ENCODE results near the gene CCNY.
"Not testable (repeated sequence)": the region's sequence is repeated elsewhere in the genome, so short reads cannot be mapped to it uniquely, and the experiment has no call there.

Gene CCNY

DNA sequence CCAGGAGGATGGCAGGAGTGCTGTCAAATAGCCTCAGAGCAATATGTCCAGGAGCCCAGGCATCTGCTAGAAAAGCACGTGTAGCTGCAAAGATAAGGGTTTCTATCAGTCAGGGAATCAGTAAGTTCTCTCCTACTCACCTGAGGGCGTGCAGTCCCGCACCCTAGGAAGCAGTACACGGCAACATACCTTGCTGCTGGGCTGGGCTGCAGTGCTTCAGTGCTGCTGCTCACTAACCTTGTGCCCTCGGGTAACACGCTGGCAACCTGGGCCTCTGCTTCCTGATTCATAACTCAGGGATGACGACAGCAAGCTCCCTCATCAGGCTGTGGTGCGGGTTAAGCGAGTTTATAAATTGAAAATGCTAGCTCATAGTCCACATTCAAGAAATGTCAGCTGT, 29.5 kb upstream of the CCNY start:
- Histone ChIP-seq H3K4me2 (ENCODE audit: low read length) (no peak overlapping the region), H3K4me3 (ENCODE audit: low read length) (no peak overlapping the region), H4K20me1 (ENCODE audit: control insufficient read depth, insufficient read depth, low read depth, low read length) (no peaks in the 10 kb centered on the region), H3K9me2 (replicated peaks; ENCODE audit: control insufficient read depth, low read length) (no peaks in the 10 kb centered on the region), H3K79me2 (ENCODE audit: control insufficient read depth, low read length) (no peaks in the 10 kb centered on the region), H3K27me3 (ENCODE audit: control insufficient read depth, low read length) (peaks cover 5% of the 10 kb centered on the region; the same call in 1 of the 2 replicates), H3K27ac (ENCODE audit: low read depth, low read length) (no peak overlapping the region), H3K36me3 (ENCODE audit: control insufficient read depth, low read length) (no peaks in the 10 kb centered on the region), H3K9me3 (ENCODE audit: control insufficient read depth, insufficient read depth, low read length) (no peaks in the 10 kb centered on the region), H3K4me1 (ENCODE audit: control insufficient read depth, low read length) (no peaks in the 10 kb centered on the region), H3F3A (ENCODE audit: control insufficient read depth, insufficient read depth) (no peaks in the 10 kb centered on the region)
- no peak for TF ChIP-seq EZH2phosphoT487 (IDR thresholded peaks at IDR 0.05; ENCODE audit: borderline replicate concordance, low read length)
- TF ChIP-seq, protein P1, sequence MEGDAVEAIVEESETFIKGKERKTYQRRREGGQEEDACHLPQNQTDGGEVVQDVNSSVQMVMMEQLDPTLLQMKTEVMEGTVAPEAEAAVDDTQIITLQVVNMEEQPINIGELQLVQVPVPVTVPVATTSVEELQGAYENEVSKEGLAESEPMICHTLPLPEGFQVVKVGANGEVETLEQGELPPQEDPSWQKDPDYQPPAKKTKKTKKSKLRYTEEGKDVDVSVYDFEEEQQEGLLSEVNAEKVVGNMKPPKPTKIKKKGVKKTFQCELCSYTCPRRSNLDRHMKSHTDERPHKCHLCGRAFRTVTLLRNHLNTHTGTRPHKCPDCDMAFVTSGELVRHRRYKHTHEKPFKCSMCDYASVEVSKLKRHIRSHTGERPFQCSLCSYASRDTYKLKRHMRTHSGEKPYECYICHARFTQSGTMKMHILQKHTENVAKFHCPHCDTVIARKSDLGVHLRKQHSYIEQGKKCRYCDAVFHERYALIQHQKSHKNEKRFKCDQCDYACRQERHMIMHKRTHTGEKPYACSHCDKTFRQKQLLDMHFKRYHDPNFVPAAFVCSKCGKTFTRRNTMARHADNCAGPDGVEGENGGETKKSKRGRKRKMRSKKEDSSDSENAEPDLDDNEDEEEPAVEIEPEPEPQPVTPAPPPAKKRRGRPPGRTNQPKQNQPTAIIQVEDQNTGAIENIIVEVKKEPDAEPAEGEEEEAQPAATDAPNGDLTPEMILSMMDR (IDR thresholded peaks at IDR 0.05; ENCODE audit: low read depth, low read length, poor library complexity, severe bottlenecking), result no peak

GRCh38 chr10:35307297-35307696, 29.0 kb upstream of the CCNY start:
- H3K4me2 ChIP-seq (ENCODE audit: low read length), result no peak overlapping the region
- no peak overlapping the region for H3K4me3 ChIP-seq (ENCODE audit: low read length)
- H3K9me3 ChIP-seq (ENCODE audit: control insufficient read depth, insufficient read depth, low read length), result no peaks in the 10 kb centered on the region
- H3F3A ChIP-seq (ENCODE audit: control insufficient read depth, insufficient read depth), result no peaks in the 10 kb centered on the region
- no peaks in the 10 kb centered on the region for H3K79me2 ChIP-seq (ENCODE audit: control insufficient read depth, low read length)
- no peak overlapping the region for H3K27ac ChIP-seq (ENCODE audit: low read depth, low read length)
- no peaks in the 10 kb centered on the region for H4K20me1 ChIP-seq (ENCODE audit: control insufficient read depth, insufficient read depth, low read depth, low read length)
- no peaks in the 10 kb centered on the region for H3K36me3 ChIP-seq (ENCODE audit: control insufficient read depth, low read length)
- H3K27me3 ChIP-seq (ENCODE audit: control insufficient read depth, low read length), result peaks cover 5% of the 10 kb centered on the region; the same call in 1 of the 2 replicates
- TF ChIP-seq, protein P1 (IDR thresholded peaks at IDR 0.05; ENCODE audit: low read depth, low read length, poor library complexity, severe bottlenecking), result no peak
- no peak for TF ChIP-seq EZH2phosphoT487 (IDR thresholded peaks at IDR 0.05; ENCODE audit: borderline replicate concordance, low read length)
- no peaks in the 10 kb centered on the region for H3K9me2 ChIP-seq (replicated peaks; ENCODE audit: control insufficient read depth, low read length)
- no peaks in the 10 kb centered on the region for H3K4me1 ChIP-seq (ENCODE audit: control insufficient read depth, low read length)

GRCh38 chr10:35308809-35309208, 27.5 kb upstream of the CCNY start:
- no peaks in the 10 kb centered on the region for H3K36me3 ChIP-seq (ENCODE audit: control insufficient read depth, low read length)
- H4K20me1 ChIP-seq (ENCODE audit: control insufficient read depth, insufficient read depth, low read depth, low read length), result no peaks in the 10 kb centered on the region
- peaks cover 5% of the 10 kb centered on the region; the same call in 1 of the 2 replicates for H3K27me3 ChIP-seq (ENCODE audit: control insufficient read depth, low read length)
- no peak for TF ChIP-seq EZH2phosphoT487 (IDR thresholded peaks at IDR 0.05; ENCODE audit: borderline replicate concordance, low read length)
- TF ChIP-seq, protein P1 (IDR thresholded peaks at IDR 0.05; ENCODE audit: low read depth, low read length, poor library complexity, severe bottlenecking), result no peak
- no peaks in the 10 kb centered on the region for H3F3A ChIP-seq (ENCODE audit: control insufficient read depth, insufficient read depth)
- H3K9me3 ChIP-seq (ENCODE audit: control insufficient read depth, insufficient read depth, low read length), result no peaks in the 10 kb centered on the region
- no peaks in the 10 kb centered on the region for H3K79me2 ChIP-seq (ENCODE audit: control insufficient read depth, low read length)
- H3K4me1 ChIP-seq (ENCODE audit: control insufficient read depth, low read length), result no peaks in the 10 kb centered on the region
- no peaks in the 10 kb centered on the region for H3K9me2 ChIP-seq (replicated peaks; ENCODE audit: control insufficient read depth, low read length)
- H3K4me3 ChIP-seq (ENCODE audit: low read length), result no peak overlapping the region
- no peak overlapping the region for H3K4me2 ChIP-seq (ENCODE audit: low read length)
- H3K27ac ChIP-seq (ENCODE audit: low read depth, low read length), result no peak overlapping the region

DNA sequence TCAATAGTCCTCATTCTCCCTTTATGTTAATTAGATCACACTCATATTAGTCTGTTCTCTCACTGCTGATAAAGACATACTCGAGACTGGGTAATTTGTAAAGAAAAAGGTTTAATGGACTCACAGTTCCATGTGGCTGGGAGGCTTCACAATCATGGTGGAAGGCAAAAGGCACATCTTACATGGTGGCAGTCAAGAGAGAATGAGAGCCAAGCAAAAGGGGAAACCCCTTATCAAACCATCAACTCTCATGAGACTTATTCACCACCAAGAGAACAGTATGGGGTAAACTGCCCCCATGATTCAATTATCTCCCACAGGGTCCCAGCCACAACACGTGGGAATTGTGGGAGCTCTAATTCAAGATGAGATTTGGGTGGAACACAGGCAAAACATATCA, 22.2 kb upstream of the CCNY start:
- H3K79me2 ChIP-seq (ENCODE audit: control insufficient read depth, low read length); H3K4me1 ChIP-seq (ENCODE audit: control insufficient read depth, low read length); H3K4me3 ChIP-seq (ENCODE audit: low read length); H4K20me1 ChIP-seq (ENCODE audit: control insufficient read depth, insufficient read depth, low read depth, low read length); H3K9me3 ChIP-seq (ENCODE audit: control insufficient read depth, insufficient read depth, low read length); H3K36me3 ChIP-seq (ENCODE audit: control insufficient read depth, low read length); H3K27me3 ChIP-seq (ENCODE audit: control insufficient read depth, low read length); H3K9me2 ChIP-seq (replicated peaks; ENCODE audit: control insufficient read depth, low read length); H3K4me2 ChIP-seq (ENCODE audit: low read length); H3F3A ChIP-seq (ENCODE audit: control insufficient read depth, insufficient read depth); H3K27ac ChIP-seq (ENCODE audit: low read depth, low read length): not testable (repeated sequence)

GRCh38 chr10:35315235-35315634, 21.1 kb upstream of the CCNY start:
- not testable (repeated sequence) for H3K27me3 ChIP-seq (ENCODE audit: control insufficient read depth, low read length); H3K36me3 ChIP-seq (ENCODE audit: control insufficient read depth, low read length); H3K4me1 ChIP-seq (ENCODE audit: control insufficient read depth, low read length); H3K4me3 ChIP-seq (ENCODE audit: low read length); H3F3A ChIP-seq (ENCODE audit: control insufficient read depth, insufficient read depth); H3K27ac ChIP-seq (ENCODE audit: low read depth, low read length); H3K4me2 ChIP-seq (ENCODE audit: low read length); H3K9me3 ChIP-seq (ENCODE audit: control insufficient read depth, insufficient read depth, low read length); H3K9me2 ChIP-seq (replicated peaks; ENCODE audit: control insufficient read depth, low read length); H4K20me1 ChIP-seq (ENCODE audit: control insufficient read depth, insufficient read depth, low read depth, low read length); H3K79me2 ChIP-seq (ENCODE audit: control insufficient read depth, low read length)

Measured in DOHH2 (cell line).